GM18505 (cell line): ENCODE measurements around the gene TJP2.
A peak's percentile ranks its signal among the peaks of the same experiment; 100 is the strongest.

Experiments
- ATAC-seq: cut with Tn5 transposase; IDR thresholded peaks from one replicate; pipeline ENCODE4 v1.9.1; 2021; ENCODE audit not compliant: unreplicated experiment
- POLR2A ChIP-seq: IDR thresholded peaks from 4 replicates; pipeline ENCODE4 v1.6.1; 2011; ENCODE audit warnings: borderline replicate concordance; ENCODE audit not compliant: insufficient read depth, insufficient read length; ENCODE audit errors: extremely low read depth

Gene TJP2

GRCh38 chr9:69173891-69174615 lies at the start of gene TJP2:
Gene TJP2 (plus strand): TSS chr9:69174277. CDS start chr9:69174373, 96 bp downstream.
- ATAC-seq = peak; percentile 45
- TF ChIP-seq POLR2A = peak; percentile 48

DNA sequence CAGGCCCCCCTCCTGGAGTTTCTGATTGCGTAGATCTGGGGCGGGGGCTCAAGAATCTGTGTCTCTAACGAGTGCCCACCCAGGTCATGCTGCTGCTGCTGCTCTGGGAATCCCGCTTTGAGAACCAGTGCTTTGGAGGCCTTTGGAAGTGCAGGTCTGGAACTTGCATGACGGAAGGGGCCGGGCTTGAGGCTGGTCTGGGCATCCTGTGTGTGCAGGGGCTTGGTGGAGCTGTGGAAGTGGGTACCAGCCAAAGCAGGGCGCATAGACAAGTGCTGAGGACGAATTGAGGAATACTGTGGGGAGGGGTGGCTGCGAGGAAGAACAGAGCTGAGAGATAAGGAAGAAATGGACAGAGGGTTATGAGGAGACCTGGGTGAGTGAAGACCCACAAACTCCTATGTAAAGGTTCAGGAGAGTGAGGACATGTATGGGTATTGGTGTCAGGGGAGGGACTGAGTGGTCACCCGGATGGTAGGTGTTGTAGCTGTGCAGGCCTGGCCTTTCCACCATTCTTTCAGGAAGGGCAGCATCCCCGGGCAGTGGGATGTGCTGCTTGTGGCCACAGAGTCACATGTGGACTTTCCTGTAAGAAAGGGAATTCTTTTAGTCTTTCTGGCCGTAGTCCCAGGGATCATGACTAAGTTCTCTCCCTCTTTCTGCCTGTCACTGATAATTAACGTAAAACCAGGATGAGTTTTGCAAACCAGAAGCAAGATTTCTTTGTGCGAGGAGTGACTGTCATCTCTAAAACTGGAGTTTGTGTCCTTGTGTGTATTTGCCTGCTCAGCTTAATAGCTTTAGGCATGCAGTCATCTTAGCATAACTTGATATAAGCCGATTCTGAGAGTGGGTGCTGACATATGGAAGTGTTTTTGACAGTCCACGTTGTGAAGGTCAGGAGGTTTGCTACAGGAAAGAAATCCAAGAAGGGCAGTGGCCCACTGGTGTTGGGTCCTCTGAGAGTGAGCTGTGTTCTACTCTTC lies 43.3 kb upstream of the TJP2 start:
- ATAC-seq = no peak
- no peak for TF ChIP-seq POLR2A

GRCh38 chr9:69131682-69132081 lies 42.4 kb upstream of the TJP2 start:
- no peak for TF ChIP-seq POLR2A
- no peak for ATAC-seq

- no peak for ATAC-seq
- TF ChIP-seq POLR2A = no peak
Measured at GRCh38 chr9:69132361-69132760, 41.7 kb upstream of the TJP2 start.

DNA sequence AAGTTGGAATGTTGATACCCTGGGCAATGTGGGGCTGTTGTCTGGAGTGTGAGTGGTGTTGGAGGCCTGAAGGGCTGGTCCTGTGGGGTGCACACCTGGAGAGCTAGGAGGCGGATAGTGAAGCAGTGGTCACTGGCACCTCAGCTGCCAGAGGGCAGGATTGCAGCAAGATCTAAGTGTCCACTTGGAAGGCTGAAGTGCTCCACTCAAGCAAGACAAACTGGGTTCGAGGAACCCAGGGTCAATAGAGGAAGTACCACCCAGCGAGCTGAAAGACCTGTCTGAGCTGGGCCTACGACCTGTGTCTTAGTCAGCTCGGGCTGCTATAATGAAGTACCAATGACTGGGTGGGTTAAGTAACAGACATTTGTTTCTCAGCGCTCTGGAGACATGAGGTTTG lies 39.7 kb upstream of the TJP2 start:
- TF ChIP-seq POLR2A = no peak
- no peak for ATAC-seq

- ATAC-seq = no peak
- TF ChIP-seq POLR2A = no peak
Measured at GRCh38 chr9:69136185-69136584, 37.9 kb upstream of the TJP2 start.

DNA sequence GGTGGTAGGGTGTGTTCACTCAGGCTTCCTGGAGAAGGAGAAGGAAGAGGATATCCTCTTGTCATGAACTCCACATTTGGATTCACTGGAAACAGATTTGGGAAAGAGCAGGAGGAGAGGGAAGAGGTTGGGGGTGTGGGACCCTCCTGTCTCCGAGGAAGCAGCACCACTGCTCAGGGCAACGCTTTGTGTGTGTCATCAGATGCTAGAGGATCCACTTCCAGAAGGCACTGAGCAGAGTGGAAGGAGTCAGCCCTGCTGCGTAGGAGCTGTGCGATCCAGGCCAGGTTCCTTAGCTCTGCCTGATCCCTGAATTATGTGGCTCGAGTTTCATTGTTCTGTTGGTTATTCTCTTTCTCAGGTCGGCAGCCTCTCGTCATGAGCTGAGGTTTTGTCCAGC lies 37.3 kb upstream of the TJP2 start:
- no peak for ATAC-seq
- TF ChIP-seq POLR2A = no peak

DNA sequence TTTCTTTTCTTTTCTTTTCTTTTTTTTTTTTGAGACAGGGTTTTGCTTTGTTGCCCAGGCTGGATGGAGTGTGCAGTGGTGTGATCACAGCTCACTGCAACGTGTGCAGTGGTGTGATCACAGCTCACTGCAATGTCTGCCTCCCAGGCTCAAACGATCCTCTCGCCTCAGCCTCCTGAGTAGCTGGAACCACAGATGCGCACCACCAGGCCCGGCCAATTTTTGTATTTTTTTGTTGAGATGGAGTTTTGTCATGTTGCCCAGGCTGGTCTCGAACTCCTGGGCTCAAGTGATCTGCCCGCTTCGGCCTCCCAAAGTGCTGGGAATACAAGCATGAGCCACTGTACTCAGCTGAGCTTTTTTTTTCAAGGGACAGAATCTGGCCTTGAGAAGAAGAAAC lies 36.8 kb upstream of the TJP2 start:
- ATAC-seq = no peak
- no peak for TF ChIP-seq POLR2A

DNA sequence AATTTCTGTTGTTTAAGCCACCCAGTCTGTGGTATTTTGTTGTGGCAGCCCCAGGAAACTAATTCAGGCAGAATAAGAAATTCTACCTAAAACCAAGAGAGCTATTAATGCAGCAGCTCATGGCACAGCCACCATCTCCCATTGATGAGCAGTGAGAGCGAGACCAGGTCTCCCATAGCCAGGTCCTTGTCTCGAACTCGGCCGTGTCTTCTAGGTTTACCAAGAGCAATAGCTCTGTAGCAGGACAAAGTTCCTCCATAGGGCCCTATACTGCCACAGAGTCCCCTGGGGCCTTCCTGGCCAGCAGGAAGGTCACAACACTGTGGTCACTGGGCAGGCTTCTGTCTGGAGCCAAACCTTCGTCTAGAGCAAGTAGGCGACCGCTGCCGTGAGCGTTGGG lies 34.5 kb upstream of the TJP2 start:
- ATAC-seq = no peak
- TF ChIP-seq POLR2A = no peak

GRCh38 chr9:69140123-69140735 lies 33.8 kb upstream of the TJP2 start:
- no peak for ATAC-seq
- no peak for TF ChIP-seq POLR2A

- no peak for TF ChIP-seq POLR2A
- no peak for ATAC-seq
Measured at GRCh38 chr9:69141851-69142250, 32.2 kb upstream of the TJP2 start.

- no peak for TF ChIP-seq POLR2A
- ATAC-seq = no peak
Measured at GRCh38 chr9:69143291-69143690, 30.8 kb upstream of the TJP2 start.

DNA sequence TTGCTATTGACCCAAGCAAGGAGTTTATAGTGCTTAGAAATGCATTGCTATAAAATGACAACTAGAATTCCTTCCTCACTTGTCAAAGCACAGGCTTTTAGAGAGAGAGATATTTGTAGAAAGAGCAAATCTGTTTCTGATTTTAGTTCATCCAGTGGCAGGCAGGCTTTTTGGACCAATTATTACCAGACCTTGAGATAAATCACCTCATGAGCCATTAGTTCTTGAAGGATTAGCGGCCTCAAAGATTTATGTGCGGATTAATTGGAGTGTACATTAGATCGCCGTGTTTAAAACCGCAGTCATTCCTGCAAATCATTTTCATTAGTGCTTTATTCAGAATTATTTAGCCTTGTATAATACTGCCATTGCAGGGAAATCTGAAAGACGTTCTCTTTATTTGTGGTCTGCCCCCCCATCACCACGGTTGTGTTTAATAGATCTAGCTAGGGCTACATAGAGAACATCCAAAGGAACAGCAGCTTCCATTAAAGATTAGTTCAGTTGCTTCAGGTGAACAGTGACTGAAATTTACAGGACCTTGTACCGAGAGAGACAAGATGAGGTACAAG lies 28.8 kb upstream of the TJP2 start:
- ATAC-seq = no peak
- TF ChIP-seq POLR2A = no peak
